Esophagus muscularis mucosa (tissue), 4 donors: ENCODE results near the gene CKS1B. TPM values are rescaled to one million over a fixed set of nuclear protein-coding genes. Genes with fewer than 3 reads are reported as not detected.

Experiments
- DNase-seq: peaks from one replicate; pipeline ENCODE4 v3.0.0-alpha.2; 2017; ENCODE audit errors: extremely low spot score
- H3K27ac ChIP-seq, 4 donors: fragments of 200-600 bp; sonication (generic); replicated peaks in 1 of 4; 1 replicate in 3 of 4; 2 replicates in 1 of 4; pipeline ENCODE4 v1.5.1; 2016 to 2019; ENCODE audit warnings: mild to moderate bottlenecking in 1 of 4
- H3K27me3 ChIP-seq, 4 donors: fragments of 200-600 bp; sonication (generic); one replicate each; pipeline versions ENCODE4 v1.5.1 to v1.6.0; 2016 to 2019
- H3K36me3 ChIP-seq, 4 donors: fragments of 200-600 bp; sonication (generic); one replicate each; pipeline ENCODE4 v1.5.1; 2016 to 2019
- H3K4me1 ChIP-seq, 4 donors: fragments of 200-600 bp; sonication (generic); one replicate each; pipeline ENCODE4 v1.5.1; 2016 to 2019
- H3K4me3 ChIP-seq, 4 donors: fragments of 200-600 bp; sonication (generic); 1 replicate in 2 of 4; 2 replicates in 2 of 4; pipeline ENCODE4 v1.5.1; 2016 to 2019; ENCODE audit warnings: mild to moderate bottlenecking in 4 of 4, moderate library complexity in 1 of 4
- H3K9me3 ChIP-seq, 4 donors: fragments of 200-600 bp; sonication (generic); 1 replicate in 3 of 4; 2 replicates in 1 of 4; pipeline ENCODE4 v1.5.1; 2016 to 2019
- EP300 ChIP-seq: sonication (generic); formaldehyde crosslinking; IDR thresholded peaks from one replicate; pipeline ENCODE4 v1.6.1; 2017; ENCODE audit warnings: antibody characterized with exemption
- POLR2A ChIP-seq: fragments of 450-650 bp; IDR thresholded peaks from one replicate; pipeline ENCODE4 v1.6.1; 2017; ENCODE audit warnings: antibody characterized with exemption, moderate library complexity, mild to moderate bottlenecking, low read depth
- POLR2AphosphoS5 ChIP-seq, 2 donors: sonication (generic); formaldehyde crosslinking; IDR thresholded peaks; one replicate each; pipeline ENCODE4 v1.6.1; 2017; ENCODE audit warnings: antibody characterized with exemption in 2 of 2
- WGBS: methylation state at CpG from one replicate; pipeline ENCODE4 v1.1.5; 2018; 5-methylcytosine and 5-hydroxymethylcytosine counted together
- intact Hi-C: fragments of 100-400 bp; cut with DNase I; formaldehyde crosslinking; loops from one replicate; pipeline ENCODE4 v1.15.1; 2023
- total RNA-seq, 4 donors: library from RNA; depleted of rRNA; stranded (reverse); fragments of >200 nt; gene quantifications; one replicate each; pipeline versions ENCODE4 v1.1.0 to v1.2.1, GENCODE V29; 2016
- TF ChIP-seq, protein P1 (sequence below), 3 experiments: fragments of 200-600 bp in 2 of 3; fragments of 450-650 bp in 1 of 3; sonication (generic) in 2 of 3; IDR thresholded peaks; one replicate each; pipeline ENCODE4 v1.5.1; 2017 to 2019; ENCODE audit warnings: antibody characterized with exemption in 3 of 3, mild to moderate bottlenecking in 2 of 3, moderate library complexity in 1 of 3

The CKS1B gene
- total RNA-seq, 4 donors from 2014 or later: 11.6 to 21.5 (median 18.8) TPM

DNA sequence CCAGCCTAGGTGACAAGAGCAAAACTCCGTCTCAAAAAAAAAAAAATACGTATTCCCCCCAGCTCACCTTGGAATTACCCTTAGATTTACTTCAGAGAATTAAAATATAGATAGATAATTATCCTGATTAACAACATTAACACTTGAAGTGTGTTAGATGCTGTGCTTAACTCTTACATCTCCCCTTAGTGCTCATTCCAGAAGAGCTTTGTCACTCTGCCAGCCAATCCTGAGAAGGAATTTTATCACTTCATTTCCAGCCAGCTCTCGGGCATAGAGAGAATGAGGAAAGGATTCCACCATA, 2.3 kb upstream of the CKS1B start:
- intact Hi-C loops: no loop called here
- no peaks in the 10 kb centered on the region for H3K9me3 ChIP-seq
- TF ChIP-seq, protein P1, sequence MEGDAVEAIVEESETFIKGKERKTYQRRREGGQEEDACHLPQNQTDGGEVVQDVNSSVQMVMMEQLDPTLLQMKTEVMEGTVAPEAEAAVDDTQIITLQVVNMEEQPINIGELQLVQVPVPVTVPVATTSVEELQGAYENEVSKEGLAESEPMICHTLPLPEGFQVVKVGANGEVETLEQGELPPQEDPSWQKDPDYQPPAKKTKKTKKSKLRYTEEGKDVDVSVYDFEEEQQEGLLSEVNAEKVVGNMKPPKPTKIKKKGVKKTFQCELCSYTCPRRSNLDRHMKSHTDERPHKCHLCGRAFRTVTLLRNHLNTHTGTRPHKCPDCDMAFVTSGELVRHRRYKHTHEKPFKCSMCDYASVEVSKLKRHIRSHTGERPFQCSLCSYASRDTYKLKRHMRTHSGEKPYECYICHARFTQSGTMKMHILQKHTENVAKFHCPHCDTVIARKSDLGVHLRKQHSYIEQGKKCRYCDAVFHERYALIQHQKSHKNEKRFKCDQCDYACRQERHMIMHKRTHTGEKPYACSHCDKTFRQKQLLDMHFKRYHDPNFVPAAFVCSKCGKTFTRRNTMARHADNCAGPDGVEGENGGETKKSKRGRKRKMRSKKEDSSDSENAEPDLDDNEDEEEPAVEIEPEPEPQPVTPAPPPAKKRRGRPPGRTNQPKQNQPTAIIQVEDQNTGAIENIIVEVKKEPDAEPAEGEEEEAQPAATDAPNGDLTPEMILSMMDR (IDR thresholded peaks at IDR 0.05): no peak
- TF ChIP-seq EP300 (no peak), POLR2AphosphoS5 (IDR thresholded peaks at IDR 0.05) (no peak), POLR2A (peak; percentile 53)
- H3K36me3 ChIP-seq: peaks cover 0 to 23% (median 14%) of the 10 kb centered on the region in 4 donors
- H3K4me1 ChIP-seq: peaks cover 58 to 78% (median 72%) of the 10 kb centered on the region in 4 donors
- WGBS: 61% methylated on average over 3 of the region's 3 CpGs
- H3K4me3 ChIP-seq: peak overlapping the region; percentile 63 to 77 (median 70)
- H3K27ac ChIP-seq: peak overlapping the region; percentile 96 to 98 (median 96)
- no peak for DNase-seq
- no peaks in the 10 kb centered on the region for H3K27me3 ChIP-seq

DNA sequence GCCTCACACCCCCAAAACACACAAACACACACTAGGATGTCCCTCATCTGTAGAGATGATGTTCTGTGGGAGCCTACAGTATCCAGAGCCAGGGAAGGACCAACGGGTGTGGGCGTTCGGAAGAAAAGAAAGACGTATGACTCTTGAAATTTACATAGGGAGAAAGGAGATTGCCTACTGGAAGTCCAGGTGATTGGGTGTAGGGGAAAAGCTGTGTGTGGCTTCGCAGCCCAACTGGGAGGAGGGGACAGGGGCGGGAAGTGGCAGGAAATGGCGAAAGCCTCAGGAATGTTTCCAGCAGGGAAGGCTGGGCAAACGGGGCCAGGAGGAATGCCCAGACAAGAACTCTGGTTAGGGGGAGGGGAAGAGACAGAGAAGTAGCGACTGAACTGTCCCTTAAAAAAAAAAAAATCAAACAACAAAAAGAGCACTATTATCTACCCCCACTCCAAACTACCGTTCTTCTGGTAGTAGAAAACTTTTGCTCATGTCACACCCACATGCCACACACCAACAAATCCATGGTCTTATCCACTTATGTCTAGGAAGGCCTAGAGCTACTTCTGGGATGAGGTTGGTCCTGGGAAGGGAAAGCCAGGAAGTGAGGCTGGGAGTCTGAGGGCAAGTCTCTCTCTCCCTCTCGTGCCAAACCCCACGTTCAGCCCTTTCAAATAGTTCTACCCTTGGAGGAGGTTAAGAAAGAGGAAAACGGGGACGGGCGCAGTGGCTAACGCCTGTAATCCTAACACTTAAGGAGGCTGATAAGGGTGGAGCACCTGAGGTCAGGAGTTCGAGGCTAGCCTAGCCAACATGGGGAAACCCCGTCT, 1.8 kb upstream of the CKS1B start:
- Histone ChIP-seq H3K36me3 (peaks cover 0 to 17% (median 9%) of the 10 kb centered on the region in 4 donors), H3K27me3 (no peaks in the 10 kb centered on the region), H3K9me3 (no peaks in the 10 kb centered on the region), H3K27ac (peak overlapping the region; percentile 96 to 98 (median 96)), H3K4me3 (peak overlapping the region; percentile 63 to 77 (median 70)), H3K4me1 (peaks cover 55 to 72% (median 68%) of the 10 kb centered on the region in 4 donors)
- DNase-seq: no peak
- TF ChIP-seq POLR2AphosphoS5 (IDR thresholded peaks at IDR 0.05): peak in 1 of 2 donors; percentile 72
- TF ChIP-seq, protein P1 (IDR thresholded peaks at IDR 0.05): no peak
- TF ChIP-seq EP300: peak; percentile 79
- TF ChIP-seq POLR2A: no peak
- 38% methylated on average over 18 of the region's 18 CpGs for WGBS
- intact Hi-C loops: no loop called here

DNA sequence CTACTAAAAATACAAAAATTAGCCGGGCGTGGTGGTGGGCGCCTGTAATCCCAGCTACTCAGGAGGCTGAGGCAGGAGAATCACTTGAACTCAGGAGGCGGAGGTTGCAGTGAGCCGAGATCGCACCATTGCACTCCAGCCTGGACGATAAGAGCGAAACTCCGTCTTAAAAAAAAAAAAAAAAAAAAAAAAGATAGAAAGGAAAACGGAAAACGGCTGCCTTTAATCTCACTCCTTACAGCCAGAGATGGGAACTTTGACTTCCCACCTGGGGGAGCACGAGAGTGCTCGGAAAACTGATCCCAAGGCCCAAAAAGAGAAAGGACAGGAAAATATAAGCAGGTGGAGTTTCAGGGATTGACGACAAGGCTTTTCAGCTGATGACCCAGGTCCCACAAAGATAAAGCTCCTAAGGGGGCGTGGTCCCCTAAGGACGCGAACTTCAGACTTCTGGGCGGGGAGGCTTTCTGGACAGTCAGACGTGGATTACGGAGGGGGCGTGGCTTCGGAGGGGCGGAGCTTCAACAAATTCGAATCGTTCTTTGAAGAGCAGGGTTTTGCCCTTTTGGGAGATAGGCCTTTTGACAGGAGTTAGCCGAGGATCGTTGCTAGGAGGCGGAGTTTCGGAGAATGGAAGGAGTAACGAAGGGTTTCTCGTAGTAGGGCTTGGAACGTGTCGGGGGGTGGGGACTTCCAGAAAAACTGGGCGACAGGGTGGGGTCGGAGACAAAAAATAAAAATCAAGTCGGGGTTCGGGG, 958 bp upstream of the CKS1B start:
- Histone ChIP-seq H3K36me3 (peaks cover 0 to 15% (median 2%) of the 10 kb centered on the region in 4 donors), H3K4me1 (peaks cover 48 to 67% (median 60%) of the 10 kb centered on the region in 4 donors), H3K9me3 (no peaks in the 10 kb centered on the region), H3K4me3 (peak overlapping the region; percentile 63 to 77 (median 70)), H3K27ac (peak overlapping the region; percentile 96 to 98 (median 96)), H3K27me3 (no peaks in the 10 kb centered on the region)
- WGBS: 6% methylated on average over 37 of the region's 37 CpGs
- peak; percentile 99 for DNase-seq
- TF ChIP-seq POLR2A (peak; percentile 20), POLR2AphosphoS5 (IDR thresholded peaks at IDR 0.05) (peak in 1 of 2 donors; percentile 88), EP300 (no peak)
- TF ChIP-seq, protein P1 (IDR thresholded peaks at IDR 0.05): peak in 2 of 3 experiments; percentile 20 to 37
- intact Hi-C loops: no loop called here

DNA sequence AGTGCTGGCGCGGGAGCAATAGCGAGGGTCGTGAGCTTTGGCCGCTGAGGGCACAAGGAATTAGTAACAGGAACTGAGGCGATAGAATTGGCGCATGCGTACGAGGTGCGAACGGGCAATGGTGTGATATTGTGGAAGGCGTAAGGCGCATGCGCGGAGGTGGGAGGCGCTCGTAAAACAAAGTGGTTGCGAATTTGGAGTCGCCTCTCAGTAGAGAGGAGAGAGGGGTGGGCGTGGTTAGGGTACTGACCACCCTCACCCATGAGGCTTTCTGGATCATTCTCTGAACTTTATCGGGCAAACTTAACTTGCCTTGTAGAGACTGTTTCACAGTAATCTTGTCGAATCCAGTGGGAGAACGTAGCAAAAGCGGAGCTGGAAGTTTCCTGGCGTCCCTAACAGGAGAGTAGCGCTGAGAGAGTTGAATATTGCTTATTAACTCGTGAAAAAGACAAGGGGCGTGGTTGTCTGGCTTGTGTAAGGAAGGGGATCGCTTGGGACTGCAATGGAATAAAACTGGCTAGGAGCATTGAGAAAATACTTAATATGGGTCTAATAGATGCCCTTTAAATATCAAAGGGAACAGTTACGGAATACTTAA, 427 bp downstream of the CKS1B start:
- Histone ChIP-seq H3K4me3 (peak overlapping the region; percentile 63 to 77 (median 70)), H3K4me1 (peaks cover 35 to 53% (median 47%) of the 10 kb centered on the region in 4 donors), H3K36me3 (peaks cover 0 to 9% (median 4%) of the 10 kb centered on the region in 4 donors), H3K9me3 (no peaks in the 10 kb centered on the region), H3K27ac (peak overlapping the region; percentile 96 to 98 (median 96)), H3K27me3 (no peaks in the 10 kb centered on the region)
- TF ChIP-seq EP300: no peak
- TF ChIP-seq, protein P1 (IDR thresholded peaks at IDR 0.05): no peak
- peak; percentile 22 for TF ChIP-seq POLR2A
- peak in 1 of 2 donors; percentile 91 for TF ChIP-seq POLR2AphosphoS5 (IDR thresholded peaks at IDR 0.05)
- under 1% methylated on average over 30 of the region's 30 CpGs for WGBS
- DNase-seq: peak; percentile 98
- intact Hi-C loops: no loop called here
